Measurements from ENCODE around the gene SNTA1. TPM values are rescaled to one million over a fixed set of nuclear protein-coding genes. Genes with fewer than 3 reads are reported as not detected.

The SNTA1 gene
- total and polyA plus RNA-seq, 2 of the 8 experiments (the other 6 are each of a cell fraction or from before 2014, with no cell fraction given) = 4.5 to 8.0 TPM

DNA sequence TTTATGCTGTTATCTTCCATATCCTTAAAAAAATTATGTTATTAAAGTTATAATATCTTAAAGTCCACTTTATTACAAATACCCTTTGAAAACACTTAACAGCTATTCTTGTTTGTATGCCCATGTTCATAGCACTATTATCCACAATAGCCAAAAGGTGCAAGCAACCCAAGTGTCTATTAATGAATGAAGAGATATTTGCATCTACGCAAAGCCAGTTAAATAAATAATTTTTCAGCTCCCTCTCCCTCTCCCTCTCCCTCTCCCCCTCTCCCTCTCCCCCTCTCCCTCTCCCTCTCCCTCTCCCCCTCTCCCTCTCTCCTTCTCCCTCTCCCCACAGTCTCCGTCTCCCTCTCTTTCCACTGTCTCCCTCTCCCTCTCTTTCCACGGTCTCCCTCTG, 55.3 kb downstream of the SNTA1 start:
- H3K79me1 ChIP-seq (ENCODE audit: low read depth, low read length) = no peaks in the 10 kb centered on the region
- no peaks in the 10 kb centered on the region for H3K9me3 ChIP-seq (ENCODE audit: insufficient read depth in 2 of 2, low read depth in 1 of 2, low read length in 1 of 2)
- no peak overlapping the region for H3K4ac ChIP-seq (replicated peaks; ENCODE audit: insufficient read length, low read depth, low read length)
- H3K56ac ChIP-seq (replicated peaks; ENCODE audit: insufficient read length, low read depth, low read length) = no peak overlapping the region
- ChIA-PET CTCF (ENCODE audit: partially characterized antibody) (no interaction called here), POLR2A (ENCODE audit: partially characterized antibody) (no interaction called here)
- H3K14ac ChIP-seq (ENCODE audit: insufficient read length) = no peak overlapping the region
- DNase-seq (ENCODE audit: low read depth in 1 of 2, low spot score in 2 of 2) (no peak), FAIRE-seq (no peak)
- no peak overlapping the region; the same call in 1 of the 2 replicates for H4K8ac ChIP-seq (ENCODE audit: extremely low read depth, insufficient read depth, low read length)
- no peak overlapping the region for H2AFZ ChIP-seq (ENCODE audit: low read length)
- no peak overlapping the region for H3K4me3 ChIP-seq (ENCODE audit: extremely low read depth in 1 of 4, insufficient read depth in 2 of 4, low read depth in 3 of 4, low read length in 4 of 4)
- H2AK5ac ChIP-seq (ENCODE audit: low read depth, low read length) = no peak overlapping the region
- no peak overlapping the region for H2BK12ac ChIP-seq (ENCODE audit: low read depth, low read length)
- H4K20me1 ChIP-seq (replicated peaks in 1 of 2; ENCODE audit: control insufficient read depth in 1 of 2, insufficient read depth in 2 of 2, low read length in 2 of 2) = no peaks in the 10 kb centered on the region
- H3K36me3 ChIP-seq (ENCODE audit: control insufficient read depth in 2 of 4, insufficient read depth in 4 of 4, low read length in 3 of 4) = peaks cover 10 to 50% (median 39%) of the 10 kb centered on the region in 4 experiments
- no peaks in the 10 kb centered on the region for H3K79me2 ChIP-seq (ENCODE audit: control insufficient read depth in 1 of 2, insufficient read depth in 2 of 2, low read length in 2 of 2)
- H4K5ac ChIP-seq (ENCODE audit: insufficient read length, low read depth, low read length) = no peak overlapping the region
- H3K4me1 ChIP-seq (replicated peaks in 1 of 4; ENCODE audit: control insufficient read depth in 3 of 4, insufficient read depth in 4 of 4, low read length in 3 of 4) = no peaks in the 10 kb centered on the region
- no peak overlapping the region for H4K91ac ChIP-seq (replicated peaks; ENCODE audit: insufficient read length, low read length)
- no peak overlapping the region for H3K18ac ChIP-seq (ENCODE audit: extremely low read depth, low read length)
- no peak overlapping the region for H3K4me2 ChIP-seq (ENCODE audit: insufficient read depth in 1 of 2, low read depth in 2 of 2, low read length in 2 of 2)
- H3K27ac ChIP-seq (ENCODE audit: low read depth, low read length) = no peak overlapping the region
- no peaks in the 10 kb centered on the region for H3K27me3 ChIP-seq (replicated peaks in 1 of 4; ENCODE audit: control insufficient read depth in 3 of 4, extremely low read depth in 1 of 4, insufficient read depth in 3 of 4, low read length in 3 of 4)
- H2BK20ac ChIP-seq (ENCODE audit: low read length) = no peak overlapping the region
- H3K9ac ChIP-seq (replicated peaks in 1 of 4; ENCODE audit: extremely low read depth in 1 of 4, low read depth in 3 of 4, low read length in 3 of 4) = no peak overlapping the region
- H3K23me2 ChIP-seq (ENCODE audit: low read depth, low read length) = no peaks in the 10 kb centered on the region
- WGBS, 2 experiments (ENCODE audit: extremely low coverage in 1 of 2, insufficient coverage in 1 of 2, insufficient read length in 1 of 2, insufficient replicate concordance in 2 of 2, low coverage in 1 of 2, low lambda C conversion rate in 2 of 2, missing lambda C conversion rate in 1 of 2) = 77% methylated on average over 2 of the region's 3 CpGs; no CpG with 5 or more reads in 1 of the 2 experiments
- no peak overlapping the region for H2BK120ac ChIP-seq (replicated peaks; ENCODE audit: low read depth, low read length)
- H2BK5ac ChIP-seq (ENCODE audit: low read depth, low read length) = no peak overlapping the region
- H2BK15ac ChIP-seq (ENCODE audit: low read length) = no peak overlapping the region
- H3K23ac ChIP-seq (ENCODE audit: insufficient read length) = no peak overlapping the region
- TF ChIP-seq, protein P1, sequence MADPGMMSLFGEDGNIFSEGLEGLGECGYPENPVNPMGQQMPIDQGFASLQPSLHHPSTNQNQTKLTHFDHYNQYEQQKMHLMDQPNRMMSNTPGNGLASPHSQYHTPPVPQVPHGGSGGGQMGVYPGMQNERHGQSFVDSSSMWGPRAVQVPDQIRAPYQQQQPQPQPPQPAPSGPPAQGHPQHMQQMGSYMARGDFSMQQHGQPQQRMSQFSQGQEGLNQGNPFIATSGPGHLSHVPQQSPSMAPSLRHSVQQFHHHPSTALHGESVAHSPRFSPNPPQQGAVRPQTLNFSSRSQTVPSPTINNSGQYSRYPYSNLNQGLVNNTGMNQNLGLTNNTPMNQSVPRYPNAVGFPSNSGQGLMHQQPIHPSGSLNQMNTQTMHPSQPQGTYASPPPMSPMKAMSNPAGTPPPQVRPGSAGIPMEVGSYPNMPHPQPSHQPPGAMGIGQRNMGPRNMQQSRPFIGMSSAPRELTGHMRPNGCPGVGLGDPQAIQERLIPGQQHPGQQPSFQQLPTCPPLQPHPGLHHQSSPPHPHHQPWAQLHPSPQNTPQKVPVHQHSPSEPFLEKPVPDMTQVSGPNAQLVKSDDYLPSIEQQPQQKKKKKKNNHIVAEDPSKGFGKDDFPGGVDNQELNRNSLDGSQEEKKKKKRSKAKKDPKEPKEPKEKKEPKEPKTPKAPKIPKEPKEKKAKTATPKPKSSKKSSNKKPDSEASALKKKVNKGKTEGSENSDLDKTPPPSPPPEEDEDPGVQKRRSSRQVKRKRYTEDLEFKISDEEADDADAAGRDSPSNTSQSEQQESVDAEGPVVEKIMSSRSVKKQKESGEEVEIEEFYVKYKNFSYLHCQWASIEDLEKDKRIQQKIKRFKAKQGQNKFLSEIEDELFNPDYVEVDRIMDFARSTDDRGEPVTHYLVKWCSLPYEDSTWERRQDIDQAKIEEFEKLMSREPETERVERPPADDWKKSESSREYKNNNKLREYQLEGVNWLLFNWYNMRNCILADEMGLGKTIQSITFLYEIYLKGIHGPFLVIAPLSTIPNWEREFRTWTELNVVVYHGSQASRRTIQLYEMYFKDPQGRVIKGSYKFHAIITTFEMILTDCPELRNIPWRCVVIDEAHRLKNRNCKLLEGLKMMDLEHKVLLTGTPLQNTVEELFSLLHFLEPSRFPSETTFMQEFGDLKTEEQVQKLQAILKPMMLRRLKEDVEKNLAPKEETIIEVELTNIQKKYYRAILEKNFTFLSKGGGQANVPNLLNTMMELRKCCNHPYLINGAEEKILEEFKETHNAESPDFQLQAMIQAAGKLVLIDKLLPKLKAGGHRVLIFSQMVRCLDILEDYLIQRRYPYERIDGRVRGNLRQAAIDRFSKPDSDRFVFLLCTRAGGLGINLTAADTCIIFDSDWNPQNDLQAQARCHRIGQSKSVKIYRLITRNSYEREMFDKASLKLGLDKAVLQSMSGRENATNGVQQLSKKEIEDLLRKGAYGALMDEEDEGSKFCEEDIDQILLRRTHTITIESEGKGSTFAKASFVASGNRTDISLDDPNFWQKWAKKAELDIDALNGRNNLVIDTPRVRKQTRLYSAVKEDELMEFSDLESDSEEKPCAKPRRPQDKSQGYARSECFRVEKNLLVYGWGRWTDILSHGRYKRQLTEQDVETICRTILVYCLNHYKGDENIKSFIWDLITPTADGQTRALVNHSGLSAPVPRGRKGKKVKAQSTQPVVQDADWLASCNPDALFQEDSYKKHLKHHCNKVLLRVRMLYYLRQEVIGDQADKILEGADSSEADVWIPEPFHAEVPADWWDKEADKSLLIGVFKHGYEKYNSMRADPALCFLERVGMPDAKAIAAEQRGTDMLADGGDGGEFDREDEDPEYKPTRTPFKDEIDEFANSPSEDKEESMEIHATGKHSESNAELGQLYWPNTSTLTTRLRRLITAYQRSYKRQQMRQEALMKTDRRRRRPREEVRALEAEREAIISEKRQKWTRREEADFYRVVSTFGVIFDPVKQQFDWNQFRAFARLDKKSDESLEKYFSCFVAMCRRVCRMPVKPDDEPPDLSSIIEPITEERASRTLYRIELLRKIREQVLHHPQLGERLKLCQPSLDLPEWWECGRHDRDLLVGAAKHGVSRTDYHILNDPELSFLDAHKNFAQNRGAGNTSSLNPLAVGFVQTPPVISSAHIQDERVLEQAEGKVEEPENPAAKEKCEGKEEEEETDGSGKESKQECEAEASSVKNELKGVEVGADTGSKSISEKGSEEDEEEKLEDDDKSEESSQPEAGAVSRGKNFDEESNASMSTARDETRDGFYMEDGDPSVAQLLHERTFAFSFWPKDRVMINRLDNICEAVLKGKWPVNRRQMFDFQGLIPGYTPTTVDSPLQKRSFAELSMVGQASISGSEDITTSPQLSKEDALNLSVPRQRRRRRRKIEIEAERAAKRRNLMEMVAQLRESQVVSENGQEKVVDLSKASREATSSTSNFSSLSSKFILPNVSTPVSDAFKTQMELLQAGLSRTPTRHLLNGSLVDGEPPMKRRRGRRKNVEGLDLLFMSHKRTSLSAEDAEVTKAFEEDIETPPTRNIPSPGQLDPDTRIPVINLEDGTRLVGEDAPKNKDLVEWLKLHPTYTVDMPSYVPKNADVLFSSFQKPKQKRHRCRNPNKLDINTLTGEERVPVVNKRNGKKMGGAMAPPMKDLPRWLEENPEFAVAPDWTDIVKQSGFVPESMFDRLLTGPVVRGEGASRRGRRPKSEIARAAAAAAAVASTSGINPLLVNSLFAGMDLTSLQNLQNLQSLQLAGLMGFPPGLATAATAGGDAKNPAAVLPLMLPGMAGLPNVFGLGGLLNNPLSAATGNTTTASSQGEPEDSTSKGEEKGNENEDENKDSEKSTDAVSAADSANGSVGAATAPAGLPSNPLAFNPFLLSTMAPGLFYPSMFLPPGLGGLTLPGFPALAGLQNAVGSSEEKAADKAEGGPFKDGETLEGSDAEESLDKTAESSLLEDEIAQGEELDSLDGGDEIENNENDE (IDR thresholded peaks at IDR 0.05; ENCODE audit: insufficient replicate concordance, low read length) = no peak

All from H1 (cell line).